Parathyroid adenoma (tissue), 2 donors: ENCODE data around the gene EOGT.

Source experiments
- H2AFZ ChIP-seq: fragments of 300-600 bp; sonication (generic); one replicate; pipeline ENCODE4 v1.7.0; 2017; ENCODE audit warnings: antibody characterized with exemption, mild to moderate bottlenecking
- H3K27ac ChIP-seq: fragments of 300-600 bp; sonication (generic); one replicate; pipeline ENCODE4 v1.7.0; 2017
- H3K27me3 ChIP-seq: fragments of 300-600 bp; sonication (generic); one replicate; pipeline ENCODE4 v1.7.0; 2017; ENCODE audit warnings: low read length; ENCODE audit not compliant: control insufficient read depth, insufficient read depth
- H3K36me3 ChIP-seq: fragments of 300-600 bp; sonication (generic); one replicate; pipeline ENCODE4 v1.7.0; 2017; ENCODE audit warnings: low read length; ENCODE audit not compliant: control insufficient read depth, insufficient read depth
- H3K4me1 ChIP-seq: fragments of 300-600 bp; sonication (generic); one replicate; pipeline ENCODE4 v1.7.0; 2017; ENCODE audit warnings: control low read depth
- H3K4me2 ChIP-seq: fragments of 300-600 bp; sonication (generic); one replicate; pipeline ENCODE4 v1.7.0; 2017; ENCODE audit warnings: low read length
- H3K4me3 ChIP-seq: fragments of 300-600 bp; sonication (generic); one replicate; pipeline ENCODE4 v1.7.0; 2017; ENCODE audit warnings: low read depth, low read length
- H3K79me2 ChIP-seq: fragments of 300-600 bp; sonication (generic); one replicate; pipeline ENCODE4 v1.7.0; 2017; ENCODE audit warnings: control low read depth
- H3K9ac ChIP-seq: fragments of 300-600 bp; sonication (generic); one replicate; pipeline ENCODE4 v1.7.0; 2017; ENCODE audit warnings: mild to moderate bottlenecking
- H3K9me3 ChIP-seq: fragments of 300-600 bp; sonication (generic); one replicate; pipeline ENCODE4 v1.7.0; 2017; ENCODE audit warnings: low read length; ENCODE audit not compliant: control insufficient read depth
- TF ChIP-seq, protein P1 (sequence below): fragments of 300-600 bp; sonication (generic); IDR thresholded peaks from one replicate; pipeline ENCODE4 v1.7.0; 2017; ENCODE audit warnings: antibody characterized with exemption, mild to moderate bottlenecking
- donor health status: primary hyperparathyroidism.

EOGT gene

DNA sequence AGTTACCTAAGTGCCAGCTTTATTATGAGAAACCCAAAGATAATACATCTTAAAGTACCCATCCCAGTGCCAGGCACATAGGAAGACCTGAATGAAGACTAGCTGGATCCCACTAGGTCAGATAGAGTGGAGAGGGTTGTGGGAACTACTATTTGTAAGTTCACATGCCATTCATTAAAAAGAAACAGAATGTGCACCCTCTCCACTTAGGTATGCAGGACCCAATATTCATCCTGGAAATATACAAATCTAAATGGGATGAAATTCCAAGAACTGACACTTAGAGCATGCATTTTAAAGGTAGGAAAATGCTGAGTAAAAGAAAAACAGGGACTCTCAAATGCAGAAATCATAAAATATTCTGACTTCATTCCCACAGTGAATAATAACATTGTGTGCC lies 14.3 kb downstream of the EOGT start:
- no peaks in the 10 kb centered on the region for H3K36me3 ChIP-seq
- H3K27ac ChIP-seq, result no peak overlapping the region
- no peaks in the 10 kb centered on the region for H3K79me2 ChIP-seq
- TF ChIP-seq, protein P1, sequence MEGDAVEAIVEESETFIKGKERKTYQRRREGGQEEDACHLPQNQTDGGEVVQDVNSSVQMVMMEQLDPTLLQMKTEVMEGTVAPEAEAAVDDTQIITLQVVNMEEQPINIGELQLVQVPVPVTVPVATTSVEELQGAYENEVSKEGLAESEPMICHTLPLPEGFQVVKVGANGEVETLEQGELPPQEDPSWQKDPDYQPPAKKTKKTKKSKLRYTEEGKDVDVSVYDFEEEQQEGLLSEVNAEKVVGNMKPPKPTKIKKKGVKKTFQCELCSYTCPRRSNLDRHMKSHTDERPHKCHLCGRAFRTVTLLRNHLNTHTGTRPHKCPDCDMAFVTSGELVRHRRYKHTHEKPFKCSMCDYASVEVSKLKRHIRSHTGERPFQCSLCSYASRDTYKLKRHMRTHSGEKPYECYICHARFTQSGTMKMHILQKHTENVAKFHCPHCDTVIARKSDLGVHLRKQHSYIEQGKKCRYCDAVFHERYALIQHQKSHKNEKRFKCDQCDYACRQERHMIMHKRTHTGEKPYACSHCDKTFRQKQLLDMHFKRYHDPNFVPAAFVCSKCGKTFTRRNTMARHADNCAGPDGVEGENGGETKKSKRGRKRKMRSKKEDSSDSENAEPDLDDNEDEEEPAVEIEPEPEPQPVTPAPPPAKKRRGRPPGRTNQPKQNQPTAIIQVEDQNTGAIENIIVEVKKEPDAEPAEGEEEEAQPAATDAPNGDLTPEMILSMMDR, result no peak
- H3K4me3 ChIP-seq, result no peak overlapping the region
- H3K9me3 ChIP-seq, result no peaks in the 10 kb centered on the region
- no peak overlapping the region for H2AFZ ChIP-seq
- no peak overlapping the region for H3K9ac ChIP-seq
- H3K27me3 ChIP-seq, result no peaks in the 10 kb centered on the region
- no peaks in the 10 kb centered on the region for H3K4me1 ChIP-seq
- H3K4me2 ChIP-seq, result no peak overlapping the region

DNA sequence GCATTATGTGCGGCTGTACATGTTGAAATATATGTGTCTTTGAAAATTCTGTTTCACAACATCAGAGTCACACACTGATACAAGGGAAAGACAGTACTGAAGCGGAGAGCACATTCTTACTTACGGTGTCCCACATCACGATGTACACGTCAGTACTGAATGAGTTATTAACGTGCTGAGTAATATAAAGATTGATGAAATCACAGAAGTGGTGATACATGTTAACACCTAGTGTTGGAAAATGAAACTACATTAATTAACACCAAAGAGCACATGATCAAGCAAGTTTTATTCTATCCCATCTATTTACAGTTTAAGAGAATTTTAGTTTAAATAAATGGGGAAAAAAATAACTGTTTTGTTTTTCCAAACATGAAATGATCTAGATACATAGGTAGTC lies 15.6 kb downstream of the EOGT start:
- Histone ChIP-seq H3K27ac (no peak overlapping the region), H3K4me1 (no peaks in the 10 kb centered on the region), H3K79me2 (no peaks in the 10 kb centered on the region), H3K9ac (no peak overlapping the region), H2AFZ (no peak overlapping the region), H3K4me2 (no peak overlapping the region), H3K36me3 (no peaks in the 10 kb centered on the region), H3K4me3 (no peak overlapping the region), H3K9me3 (no peaks in the 10 kb centered on the region), H3K27me3 (no peaks in the 10 kb centered on the region)
- TF ChIP-seq, protein P1, result no peak

DNA sequence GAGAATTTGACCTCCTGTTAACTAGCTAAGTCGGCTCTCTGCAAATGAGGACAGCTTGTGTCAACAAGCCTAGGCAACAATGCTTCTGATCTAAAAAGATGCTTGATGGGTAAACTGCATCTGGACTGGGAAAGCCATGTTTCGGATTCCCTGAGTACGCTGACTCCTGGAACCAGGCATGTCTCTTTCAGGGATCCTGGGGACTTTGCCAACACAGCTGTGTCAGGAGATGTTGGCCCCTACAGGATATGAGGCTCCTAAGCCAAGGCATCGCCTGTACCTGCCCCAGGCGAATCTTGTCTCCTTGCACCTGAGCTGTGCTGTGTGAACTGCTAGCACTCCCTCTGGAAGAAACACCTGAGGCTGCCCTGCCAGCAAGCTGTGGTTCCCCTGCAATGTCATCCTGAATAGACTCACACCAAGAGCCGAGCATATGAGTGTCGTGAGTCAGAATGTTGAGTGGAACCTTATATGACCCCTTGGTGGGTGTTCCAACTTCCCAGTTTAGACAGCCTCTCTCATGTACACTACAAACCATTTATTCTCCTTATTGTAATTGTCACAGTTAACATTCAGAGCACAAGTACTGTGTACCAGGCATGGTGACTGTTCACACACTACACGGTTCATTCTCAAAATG lies 17.0 kb downstream of the EOGT start:
- Histone ChIP-seq H3K27me3 (no peaks in the 10 kb centered on the region), H3K4me3 (no peak overlapping the region), H3K4me1 (no peaks in the 10 kb centered on the region), H2AFZ (no peak overlapping the region), H3K36me3 (no peaks in the 10 kb centered on the region), H3K4me2 (no peak overlapping the region), H3K9ac (no peak overlapping the region), H3K27ac (no peak overlapping the region), H3K9me3 (no peaks in the 10 kb centered on the region), H3K79me2 (no peaks in the 10 kb centered on the region)
- TF ChIP-seq, protein P1, result no peak

DNA sequence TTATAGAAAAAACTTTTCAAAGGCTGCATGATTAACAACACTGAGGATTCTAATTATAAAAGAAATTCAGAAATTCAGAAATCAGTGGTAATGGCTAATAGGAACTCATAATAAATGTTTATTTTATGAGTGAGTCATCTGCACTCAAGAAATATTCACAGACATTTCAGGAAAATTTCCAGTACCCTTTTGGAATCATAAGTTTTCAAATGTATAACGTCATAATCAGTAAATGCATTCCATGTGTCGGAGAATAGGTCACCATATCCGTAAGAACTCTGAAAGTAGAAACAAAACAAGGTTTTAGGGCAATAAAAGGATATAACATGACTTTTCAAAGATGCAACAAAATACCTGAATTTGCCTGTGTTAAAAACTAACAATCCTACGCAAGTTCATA lies 24.7 kb downstream of the EOGT start:
- H3K9me3 ChIP-seq, result no peaks in the 10 kb centered on the region
- no peaks in the 10 kb centered on the region for H3K4me1 ChIP-seq
- no peak overlapping the region for H3K4me3 ChIP-seq
- TF ChIP-seq, protein P1, result no peak
- no peaks in the 10 kb centered on the region for H3K36me3 ChIP-seq
- no peaks in the 10 kb centered on the region for H3K27me3 ChIP-seq
- no peak overlapping the region for H3K4me2 ChIP-seq
- H3K9ac ChIP-seq, result no peak overlapping the region
- no peak overlapping the region for H3K27ac ChIP-seq
- H2AFZ ChIP-seq, result no peak overlapping the region
- no peaks in the 10 kb centered on the region for H3K79me2 ChIP-seq

DNA sequence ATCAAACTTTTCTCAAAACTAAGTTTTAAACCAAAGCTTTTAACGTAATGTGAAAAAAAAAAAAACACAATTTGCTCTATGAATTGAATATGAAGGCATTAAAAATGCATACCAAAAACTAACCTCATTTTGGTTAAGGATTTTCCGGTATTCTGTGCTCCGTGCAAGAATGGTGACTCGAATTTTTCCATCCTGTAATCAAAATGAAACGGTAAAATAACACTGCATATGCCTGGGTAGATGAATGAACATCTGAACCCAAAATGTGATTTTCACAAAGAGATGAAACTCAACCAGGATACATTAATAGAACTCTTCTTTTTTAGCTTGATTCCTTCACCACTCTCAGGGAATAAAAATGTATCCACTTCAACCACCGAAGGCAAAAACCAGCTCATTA lies 26.2 kb downstream of the EOGT start:
- H3K9ac ChIP-seq, result no peak overlapping the region
- no peaks in the 10 kb centered on the region for H3K9me3 ChIP-seq
- no peak overlapping the region for H3K4me2 ChIP-seq
- no peak overlapping the region for H2AFZ ChIP-seq
- TF ChIP-seq, protein P1, result no peak
- H3K4me1 ChIP-seq, result no peaks in the 10 kb centered on the region
- no peaks in the 10 kb centered on the region for H3K36me3 ChIP-seq
- no peak overlapping the region for H3K27ac ChIP-seq
- no peaks in the 10 kb centered on the region for H3K27me3 ChIP-seq
- H3K79me2 ChIP-seq, result no peaks in the 10 kb centered on the region
- no peak overlapping the region for H3K4me3 ChIP-seq
